NCI-H128 (cell line): ENCODE data around the gene BCL10.
"Not testable (repeated sequence)": the region's sequence is repeated elsewhere in the genome, so short reads cannot be mapped to it uniquely, and the experiment has no call there.

ENCODE experiments used
- DNase-seq: peaks from one replicate; lab custom pipeline; 2025; ENCODE audit not compliant: unreplicated experiment; lab: John Stamatoyannopoulos, UW

Gene BCL10

GRCh38 chr1:85268801-85269585 lies 7.4 kb downstream of the BCL10 start:
- no peak for DNase-seq

- no peak for DNase-seq
These were observed 9.1 kb downstream of the BCL10 start for GRCh38 chr1:85267313-85267712.

- DNase-seq = no peak
These were observed 12.3 kb downstream of the BCL10 start for GRCh38 chr1:85264150-85264549.

- no peak for DNase-seq
These were observed 13.4 kb downstream of the BCL10 start for GRCh38 chr1:85262985-85263384.

- no peak for DNase-seq
These were observed 16.5 kb downstream of the BCL10 start for GRCh38 chr1:85259912-85260274.

GRCh38 chr1:85259118-85259911 lies 17.1 kb downstream of the BCL10 start, which contains the start of gene C1orf52:
Gene C1orf52, minus strand, starts transcription at chr1:85259662. Its CDS starts 29 bp downstream, at chr1:85259633.
- peak; percentile 85 for DNase-seq

GRCh38 chr1:85258536-85259117 lies 17.8 kb downstream of the BCL10 start:
- no peak for DNase-seq

- DNase-seq = not testable (repeated sequence)
These were observed 27.4 kb downstream of the BCL10 start for GRCh38 chr1:85249042-85249441.

GRCh38 chr1:85245891-85246290 lies 30.5 kb downstream of the BCL10 start:
- DNase-seq = no peak

GRCh38 chr1:85245456-85245855 lies 31.0 kb downstream of the BCL10 start:
- no peak for DNase-seq

GRCh38 chr1:85244271-85245061 lies 32.0 kb downstream of the BCL10 start:
- DNase-seq = no peak

- DNase-seq = no peak
These were observed 33.1 kb downstream of the BCL10 start for GRCh38 chr1:85243372-85243771.

GRCh38 chr1:85240643-85241042 lies 35.8 kb downstream of the BCL10 start:
- no peak for DNase-seq

- no peak for DNase-seq
These were observed 36.2 kb downstream of the BCL10 start for GRCh38 chr1:85240174-85240601.

- DNase-seq = no peak
These were observed 38.8 kb downstream of the BCL10 start for GRCh38 chr1:85237613-85238012.

- no peak for DNase-seq
These were observed 46.0 kb downstream of the BCL10 start for GRCh38 chr1:85230305-85230977.

GRCh38 chr1:85229574-85230097 lies 46.8 kb downstream of the BCL10 start:
- no peak for DNase-seq

GRCh38 chr1:85228972-85229371 lies 47.5 kb downstream of the BCL10 start:
- no peak for DNase-seq

- no peak for DNase-seq
These were observed 50.6 kb downstream of the BCL10 start for GRCh38 chr1:85225624-85226380.
